Heart right ventricle (tissue), 16 donors: Measurements from ENCODE around the gene RPS6KA3. TPM values are rescaled to one million over a fixed set of nuclear protein-coding genes. Genes with fewer than 3 reads are reported as not detected.
"Not testable (repeated sequence)": the region's sequence is repeated elsewhere in the genome, so short reads cannot be mapped to it uniquely, and the experiment has no call there.

Experiments used
- ATAC-seq, 8 donors: fragments of 200-7000 bp; cut with Tn5 transposase; one replicate each; pipeline ENCODE4 v1.9.1; 2020; ENCODE audit warnings: mild to moderate bottlenecking in 8 of 8, moderate library complexity in 8 of 8, moderate number of reproducible peaks in 1 of 8
- DNase-seq, 2 donors: peaks; one replicate each; pipeline ENCODE4 v3.0.0-alpha.2; 2020
- H3K27ac ChIP-seq, 10 donors: fragments of 200-600 bp; sonication (generic) in 2 of 10; one replicate each; pipeline versions ENCODE4 v1.5.0 to v1.8.0; 2020 to 2022; ENCODE audit warnings: mild to moderate bottlenecking in 3 of 10
- H3K27me3 ChIP-seq, 7 donors: fragments of 200-600 bp; one replicate each; pipeline ENCODE4 v1.8.0; 2021 to 2022; ENCODE audit warnings: mild to moderate bottlenecking in 2 of 7
- H3K36me3 ChIP-seq, 9 donors: fragments of 200-600 bp; sonication (generic) in 1 of 9; one replicate each; pipeline versions ENCODE4 v1.5.0 to v1.8.0; 2020 to 2022; ENCODE audit warnings: mild to moderate bottlenecking in 2 of 9
- H3K4me1 ChIP-seq, 9 donors: fragments of 200-600 bp; sonication (generic) in 1 of 9; one replicate each; pipeline versions ENCODE4 v1.5.0 to v1.8.0; 2020 to 2022; ENCODE audit warnings: mild to moderate bottlenecking in 4 of 9
- H3K4me3 ChIP-seq, 10 donors: fragments of 200-600 bp; sonication (generic) in 2 of 10; one replicate each; pipeline versions ENCODE4 v1.5.0 to v1.8.0; 2020 to 2022; ENCODE audit warnings: mild to moderate bottlenecking in 7 of 10, moderate library complexity in 2 of 10
- H3K9me3 ChIP-seq, 11 donors: fragments of 200-600 bp in 10 of 11; sonication (generic) in 2 of 11; one replicate each; pipeline versions ENCODE4 v1.5.0 to v1.8.0; 2013 to 2022; ENCODE audit warnings: mild to moderate bottlenecking in 2 of 11, control low read depth in 1 of 11, moderate library complexity in 1 of 11
- WGBS, 2 donors: extraction: QIAGEN DNeasy Blood & Tissue Kit; methylation state at CpG; one replicate each; pipeline ENCODE4 v1.1.7; 2013; ENCODE audit warnings: inconsistent platforms in 1 of 2; 5-methylcytosine and 5-hydroxymethylcytosine counted together
- intact Hi-C, 10 donors: fragments of 100-400 bp; cut with DNase I; formaldehyde crosslinking; loops; one replicate each; pipeline versions ENCODE4 v1.11.1 to v1.14.2; 2022
- polyA plus RNA-seq, 2 donors: library from polyadenylated mRNA; stranded (reverse); fragments of 200-250 nt; gene quantifications; one replicate each; pipeline ENCODE4 v1.2.3, GENCODE V29; 2013
- total RNA-seq, 10 donors: library from RNA; stranded (reverse); fragmentation: NEBNext Ultra II Directional in 3 of 10; extraction: Animal tissue kit (Norgen Biotek cat#: 25700) in 3 of 10; gene quantifications; one replicate each; pipeline versions ENCODE4 v1.2.1 to v1.2.4, GENCODE V29; 2021 to 2023
- TF ChIP-seq, protein P1 (sequence below), 9 donors: fragments of 200-600 bp; sonication (generic) in 2 of 9; IDR thresholded peaks; one replicate each; pipeline versions ENCODE4 v1.5.0 to v1.8.0; 2021 to 2022; ENCODE audit warnings: antibody characterized with exemption in 9 of 9, mild to moderate bottlenecking in 5 of 9, moderate library complexity in 1 of 9
- donor health status: Arrhythmogenic right ventricular cardiomyopathy.
- donor health status: ischemic (EF 13 %, LVEDD 7.1; RV severe dilation, severe dysfunction).
- donor health status: healthy with polysubstance abuse.
- donor health status: DM: no; HTN: yes; CAD: no.
- donor health status: DM: no; HTN: no; CAD: no.
- donor health status: ischemic (EF 25% LVEDD 6.9; RV normal size, moderate dysfunction).
- donor health status: ischemic (EF 25% LVEDD 5.7; RV mildly dilated, moderate dysfunction).
- donor health status: healthy.
- donor health status: DM: yes; HTN: yes; CAD: no.
- donor health status: Ischemic cardiomyopathy.
- donor health status: ischemic (EF 35%, LVEDD 5.7; RV mildly dilated, moderate dysfunction).
- donor health status: nonischemic (EF 11% LVEDD 7.7; RV severe dilation, severe dysfunction).
- donor health status: DM: yes; HTN: yes; CAD: no.
- donor health status: PGD.
- donor health status: ischemic (EF 29% LVEDD 5.4; RV normal size, mild dysfunction).
- donor health status: nonischemic (EF 23%, LVEDD 6.1; RV moderate dilation, normal function).

RPS6KA3 gene
- total and polyA plus RNA-seq, 12 donors, result 6.7 to 42.5 (median 35.0) TPM

DNA sequence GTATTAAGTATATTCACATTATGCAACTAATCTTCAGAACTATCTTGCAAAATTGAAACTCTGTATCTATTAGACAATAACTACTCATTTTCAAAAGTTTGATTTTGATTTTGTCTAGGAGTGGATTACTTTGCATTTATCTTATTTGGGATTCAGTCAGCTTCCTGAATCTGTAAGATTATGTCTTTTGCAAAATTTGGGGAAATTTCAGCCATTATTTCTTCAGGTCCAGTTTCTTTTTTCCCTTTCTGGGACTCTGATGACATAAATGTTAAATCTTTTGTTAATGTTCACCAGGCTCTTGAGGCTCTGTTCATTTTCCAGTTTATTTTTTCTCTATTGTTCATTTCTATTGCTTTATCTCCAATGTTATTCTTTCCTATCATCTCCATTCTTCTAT lies 15.0 kb downstream of the RPS6KA3 start:
- H3K27ac ChIP-seq, result no peak overlapping the region
- H3K36me3 ChIP-seq, result no peaks in the 10 kb centered on the region
- TF ChIP-seq, protein P1, sequence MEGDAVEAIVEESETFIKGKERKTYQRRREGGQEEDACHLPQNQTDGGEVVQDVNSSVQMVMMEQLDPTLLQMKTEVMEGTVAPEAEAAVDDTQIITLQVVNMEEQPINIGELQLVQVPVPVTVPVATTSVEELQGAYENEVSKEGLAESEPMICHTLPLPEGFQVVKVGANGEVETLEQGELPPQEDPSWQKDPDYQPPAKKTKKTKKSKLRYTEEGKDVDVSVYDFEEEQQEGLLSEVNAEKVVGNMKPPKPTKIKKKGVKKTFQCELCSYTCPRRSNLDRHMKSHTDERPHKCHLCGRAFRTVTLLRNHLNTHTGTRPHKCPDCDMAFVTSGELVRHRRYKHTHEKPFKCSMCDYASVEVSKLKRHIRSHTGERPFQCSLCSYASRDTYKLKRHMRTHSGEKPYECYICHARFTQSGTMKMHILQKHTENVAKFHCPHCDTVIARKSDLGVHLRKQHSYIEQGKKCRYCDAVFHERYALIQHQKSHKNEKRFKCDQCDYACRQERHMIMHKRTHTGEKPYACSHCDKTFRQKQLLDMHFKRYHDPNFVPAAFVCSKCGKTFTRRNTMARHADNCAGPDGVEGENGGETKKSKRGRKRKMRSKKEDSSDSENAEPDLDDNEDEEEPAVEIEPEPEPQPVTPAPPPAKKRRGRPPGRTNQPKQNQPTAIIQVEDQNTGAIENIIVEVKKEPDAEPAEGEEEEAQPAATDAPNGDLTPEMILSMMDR (IDR thresholded peaks at IDR 0.05), result no peak
- no peak for ATAC-seq
- DNase-seq, result no peak
- intact Hi-C loops, result loop anchor here in 8 of 10 donors (2.0 to 10.0 kb wide), 3 partner anchors 191 to 193 kb away; no protein-coding TSS in a partner anchor
- H3K4me3 ChIP-seq, result no peak overlapping the region
- no peaks in the 10 kb centered on the region for H3K27me3 ChIP-seq
- H3K4me1 ChIP-seq, result peaks cover 0 to 15% (median 0%) of the 10 kb centered on the region in 9 donors
- H3K9me3 ChIP-seq, result no peaks in the 10 kb centered on the region

DNA sequence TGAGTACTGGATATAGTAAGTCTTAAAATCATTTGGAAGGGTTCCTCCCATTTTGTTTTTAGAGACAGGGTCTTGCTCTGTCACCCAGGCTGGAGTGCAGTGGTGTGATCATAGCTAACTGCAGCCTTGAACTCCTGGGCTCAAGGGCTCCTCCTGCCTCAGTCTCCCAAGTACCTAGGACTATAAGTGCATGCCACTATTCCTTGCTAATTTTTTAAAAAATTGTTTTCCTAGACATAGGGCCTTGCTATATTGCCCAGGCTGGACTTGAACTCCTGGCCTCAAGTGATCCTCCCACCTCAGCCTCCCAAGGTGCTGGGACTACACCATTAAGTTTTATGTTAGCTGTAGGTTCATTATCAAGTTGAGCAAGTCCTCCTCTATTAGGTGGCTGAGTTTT lies 16.6 kb downstream of the RPS6KA3 start:
- H3K4me3 ChIP-seq, ATAC-seq, DNase-seq, H3K27me3 ChIP-seq, H3K27ac ChIP-seq, H3K9me3 ChIP-seq, H3K36me3 ChIP-seq: not testable (repeated sequence)
- intact Hi-C loops, result loop anchor here in 6 of 10 donors (5.0 to 10.0 kb wide), 2 partner anchors 192 to 195 kb away; no protein-coding TSS in a partner anchor
- H3K4me1 ChIP-seq, result peaks cover 0 to 15% (median 0%) of the 10 kb centered on the region in 9 donors

DNA sequence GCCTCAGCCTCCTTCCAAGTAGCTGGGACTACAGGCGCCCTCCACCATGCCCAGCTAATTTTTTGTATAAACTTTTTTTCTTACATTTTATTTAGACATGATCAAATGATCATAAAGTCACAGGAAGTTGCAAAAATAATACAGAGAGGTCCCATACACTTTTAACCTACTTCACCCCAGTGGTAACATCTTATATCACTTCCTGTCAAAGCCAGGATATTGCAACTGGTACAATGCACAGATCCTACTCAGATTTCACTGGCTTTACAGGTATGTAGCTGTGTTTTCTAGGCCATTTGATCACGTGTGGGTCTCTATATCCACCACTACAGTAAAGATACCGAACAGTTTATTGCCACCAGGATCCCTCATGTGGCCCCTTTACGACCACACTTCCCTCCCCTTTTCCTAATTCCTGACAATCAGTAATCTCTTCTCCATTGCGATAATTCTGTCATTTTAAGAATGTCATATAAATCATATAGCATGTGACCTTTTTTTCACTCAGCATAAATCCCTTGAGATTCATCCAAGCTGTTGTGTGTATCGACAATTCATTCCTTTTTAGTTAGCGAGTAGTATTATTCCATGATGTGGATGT lies 18.0 kb downstream of the RPS6KA3 start:
- TF ChIP-seq, protein P1 (IDR thresholded peaks at IDR 0.05), result no peak
- 94% methylated on average over 6 to 7 of the region's 7 CpGs for WGBS, 2 donors
- DNase-seq (no peak), ATAC-seq (no peak)
- H3K9me3 ChIP-seq, result no peaks in the 10 kb centered on the region
- intact Hi-C loops, result no loop called here
- H3K27me3 ChIP-seq, result peaks cover 0 to 10% (median 0%) of the 10 kb centered on the region in 7 donors
- H3K4me3 ChIP-seq, result no peak overlapping the region
- H3K27ac ChIP-seq, result no peak overlapping the region
- no peaks in the 10 kb centered on the region for H3K36me3 ChIP-seq
- peaks cover 0 to 10% (median 0%) of the 10 kb centered on the region in 9 donors for H3K4me1 ChIP-seq

DNA sequence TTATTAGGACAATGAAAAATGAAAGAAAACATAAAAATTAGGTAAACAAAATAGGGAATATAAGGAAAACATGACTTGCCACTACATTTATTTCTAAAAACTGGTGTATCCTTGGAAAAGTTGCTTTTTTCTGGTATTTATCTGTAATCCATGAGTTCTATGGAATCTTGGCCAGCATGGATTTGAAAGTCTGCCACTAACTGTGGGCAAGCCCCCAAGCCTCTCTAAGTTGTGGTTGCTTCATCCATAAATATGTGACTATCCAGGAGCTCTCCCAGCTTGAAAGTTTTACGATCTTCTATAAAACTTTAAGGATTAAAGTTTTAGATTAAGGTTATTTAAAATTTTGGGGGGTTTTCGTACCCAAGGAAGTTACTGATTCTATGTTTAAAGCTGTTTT lies 21.8 kb downstream of the RPS6KA3 start:
- intact Hi-C loops, result no loop called here
- Histone ChIP-seq H3K9me3 (peaks cover 0 to 12% (median 4%) of the 10 kb centered on the region in 11 donors), H3K4me3 (no peak overlapping the region), H3K36me3 (peaks cover 0 to 8% (median 0%) of the 10 kb centered on the region in 9 donors), H3K27me3 (peaks cover 0 to 24% (median 0%) of the 10 kb centered on the region in 7 donors), H3K4me1 (peaks cover 0 to 5% (median 0%) of the 10 kb centered on the region in 9 donors), H3K27ac (no peak overlapping the region)
- TF ChIP-seq, protein P1 (IDR thresholded peaks at IDR 0.05), result no peak
- ATAC-seq, result no peak
- DNase-seq, result no peak
- WGBS, 2 donors, result 67 to 72% methylated on average over 2 of the region's 2 CpGs

DNA sequence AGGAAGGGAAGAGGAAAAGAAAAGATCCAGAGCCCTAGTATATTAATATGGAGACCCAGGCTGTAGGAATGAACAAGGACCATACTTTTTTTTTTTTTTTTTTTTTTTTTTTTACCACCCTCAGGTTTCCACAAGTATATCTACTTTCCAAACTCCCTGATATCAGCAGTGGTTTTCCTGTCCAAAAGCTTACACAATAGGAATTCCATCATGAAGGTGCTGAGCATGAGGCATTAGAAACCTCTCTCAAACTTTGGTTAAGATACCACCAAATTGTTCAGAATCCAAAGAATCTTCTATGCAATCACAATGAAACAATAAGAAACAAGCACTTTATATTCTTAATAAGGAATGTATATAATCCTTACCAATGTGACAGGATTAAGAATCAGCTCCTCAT lies 26.5 kb downstream of the RPS6KA3 start:
- DNase-seq (no peak), ATAC-seq (no peak)
- peaks cover 0 to 5% (median 0%) of the 10 kb centered on the region in 9 donors for H3K4me1 ChIP-seq
- peaks cover 0 to 24% (median 5%) of the 10 kb centered on the region in 11 donors for H3K9me3 ChIP-seq
- H3K27me3 ChIP-seq, result peaks cover 0 to 20% (median 0%) of the 10 kb centered on the region in 7 donors
- intact Hi-C loops, result no loop called here
- no peak overlapping the region for H3K27ac ChIP-seq
- no peak overlapping the region for H3K4me3 ChIP-seq
- TF ChIP-seq, protein P1 (IDR thresholded peaks at IDR 0.05), result no peak
- H3K36me3 ChIP-seq, result peaks cover 0 to 8% (median 0%) of the 10 kb centered on the region in 9 donors
